ENCODE results near the gene CNOT3.

DNA sequence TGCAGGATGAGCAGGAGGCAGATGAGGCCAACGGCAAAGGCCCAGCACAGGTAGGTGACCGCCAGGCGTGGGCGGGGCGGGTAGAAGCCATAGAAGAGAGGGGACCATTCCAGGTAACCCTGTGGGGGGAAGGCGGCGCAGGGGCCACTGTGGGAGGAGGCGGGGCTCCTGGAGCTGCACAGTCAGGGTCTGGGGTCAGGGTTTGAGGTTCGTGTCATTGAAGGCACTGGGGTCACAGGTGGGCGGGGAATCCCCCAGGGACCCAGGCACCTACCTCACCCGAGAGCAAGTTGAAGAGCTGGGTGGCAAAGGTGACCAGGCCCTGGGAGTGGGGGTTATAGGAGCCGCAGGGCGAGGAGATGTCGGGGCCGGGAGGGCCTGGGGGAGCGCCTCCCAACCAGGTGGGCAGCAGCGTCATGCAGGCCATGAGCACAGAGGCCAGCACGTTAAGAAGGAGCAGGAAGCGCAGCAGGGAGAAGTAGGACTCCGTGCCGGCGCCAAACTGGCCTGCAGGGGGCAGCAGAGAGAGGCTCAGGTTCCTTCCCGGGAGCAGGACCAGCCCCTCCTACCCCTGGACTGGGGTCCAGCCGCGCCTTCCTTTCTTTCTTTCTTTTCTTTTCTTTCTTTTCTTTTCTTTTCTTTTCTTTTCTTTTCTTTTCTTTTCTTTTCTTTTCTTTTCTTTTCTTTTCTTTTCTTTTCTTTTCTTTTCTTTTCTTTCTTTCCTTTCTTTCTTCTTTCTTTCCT, 30.8 kb downstream of the CNOT3 start:
- peak; percentile 82 to 96 for TF ChIP-seq CTCF (IDR thresholded peaks at IDR 0.05; ENCODE audit: extremely low read depth in 1 of 2, insufficient read depth in 1 of 2, low read depth in 1 of 2, low read length in 2 of 2)
- TF ChIP-seq JUN (IDR thresholded peaks at IDR 0.05; ENCODE audit: borderline replicate concordance, insufficient read depth, insufficient read length, low read depth), result no peak
- TF ChIP-seq POLR2A (IDR thresholded peaks at IDR 0.05; ENCODE audit: low read depth, low read length), result no peak
- no peak for TF ChIP-seq GATA2 (IDR thresholded peaks at IDR 0.05; ENCODE audit: insufficient read depth, insufficient read length, low read depth, low read length)
- TF ChIP-seq POLR2AphosphoS5 (IDR thresholded peaks at IDR 0.05; ENCODE audit: insufficient read depth, low read depth, low read length), result peak; percentile 29

Measured in endothelial cell of umbilical vein (primary cell).